HG03565 (cell line): ENCODE measurements around the gene HCRTR1.

Experiments
- ATAC-seq: cut with Tn5 transposase; IDR thresholded peaks from one replicate; pipeline ENCODE4 v1.9.1; 2021; ENCODE audit warnings: mild to moderate bottlenecking, moderate library complexity; ENCODE audit not compliant: unreplicated experiment

The HCRTR1 gene

GRCh38 chr1:31617218-31617915, at the start of gene HCRTR1:
Gene HCRTR1 (plus strand): TSS chr1:31617689. CDS start chr1:31619193, 1,504 bp downstream.
- ATAC-seq, result no peak

GRCh38 chr1:31567956-31568570, 49.4 kb upstream of the HCRTR1 start:
- ATAC-seq, result no peak

- ATAC-seq, result no peak
Measured at GRCh38 chr1:31568895-31569595, 48.4 kb upstream of the HCRTR1 start.

GRCh38 chr1:31569596-31570173, 47.8 kb upstream of the HCRTR1 start:
- ATAC-seq, result no peak

GRCh38 chr1:31570228-31570627, 47.3 kb upstream of the HCRTR1 start:
- no peak for ATAC-seq

GRCh38 chr1:31570906-31571305, 46.6 kb upstream of the HCRTR1 start:
- no peak for ATAC-seq

- no peak for ATAC-seq
Measured at GRCh38 chr1:31571340-31572295, 45.9 kb upstream of the HCRTR1 start.

GRCh38 chr1:31572323-31573104, 45.0 kb upstream of the HCRTR1 start:
- no peak for ATAC-seq

- no peak for ATAC-seq
Measured at GRCh38 chr1:31573261-31573660, 44.2 kb upstream of the HCRTR1 start.

GRCh38 chr1:31574749-31575368, 42.6 kb upstream of the HCRTR1 start:
- no peak for ATAC-seq

- ATAC-seq, result no peak
Measured at GRCh38 chr1:31575369-31576140, 41.9 kb upstream of the HCRTR1 start.

GRCh38 chr1:31576201-31576669, 41.3 kb upstream of the HCRTR1 start, which contains the start of gene TINAGL1:
Gene TINAGL1 (plus strand): TSS chr1:31576515. CDS start chr1:31577149, 634 bp downstream.
- ATAC-seq, result no peak

- no peak for ATAC-seq
Measured at GRCh38 chr1:31576743-31577455, 40.6 kb upstream of the HCRTR1 start.

GRCh38 chr1:31577515-31578192, 39.8 kb upstream of the HCRTR1 start:
- no peak for ATAC-seq

- no peak for ATAC-seq
Measured at GRCh38 chr1:31579374-31579773, 38.1 kb upstream of the HCRTR1 start.

GRCh38 chr1:31580513-31580870, 37.0 kb upstream of the HCRTR1 start:
- ATAC-seq, result no peak

- ATAC-seq, result no peak
Measured at GRCh38 chr1:31580891-31581603, 36.4 kb upstream of the HCRTR1 start.
